Stimulated activated CD4-positive, alpha-beta T cell treated with anti-CD3 and anti-CD28 coated beads, Interleukin-2, amount 100 ng/mL, for 4 hours (primary cell): Measurements from ENCODE around the gene KIF17.

ENCODE experiments used
- DNase-seq: peaks from one replicate; pipeline ENCODE4 v3.0.0-alpha.2; 2020; ENCODE audit warnings: low read depth

Gene KIF17

GRCh38 chr1:20625176-20626097 lies 92.4 kb downstream of the KIF17 start:
- DNase-seq, result no peak

GRCh38 chr1:20624709-20625108 lies 93.1 kb downstream of the KIF17 start:
- no peak for DNase-seq

GRCh38 chr1:20621012-20621411 lies 96.8 kb downstream of the KIF17 start:
- no peak for DNase-seq

GRCh38 chr1:20619999-20620398 lies 97.8 kb downstream of the KIF17 start:
- DNase-seq, result no peak

DNA sequence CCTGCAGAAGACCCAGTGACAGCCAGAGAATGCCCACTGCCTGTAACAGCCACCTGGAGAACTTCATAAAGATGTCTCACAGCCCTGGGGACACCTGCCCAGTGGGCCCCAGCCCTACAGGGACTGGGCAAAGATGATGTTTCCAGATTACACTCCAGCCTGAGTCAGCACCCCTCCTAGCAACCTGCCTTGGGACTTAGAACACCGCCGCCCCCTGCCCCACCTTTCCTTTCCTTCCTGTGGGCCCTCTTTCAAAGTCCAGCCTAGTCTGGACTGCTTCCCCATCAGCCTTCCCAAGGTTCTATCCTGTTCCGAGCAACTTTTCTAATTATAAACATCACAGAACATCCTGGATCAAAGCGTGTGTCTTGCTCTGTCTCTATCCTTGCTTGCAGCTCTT lies 99.3 kb downstream of the KIF17 start:
- no peak for DNase-seq

- DNase-seq, result no peak
Observed at GRCh38 chr1:20616847-20617487, 100.8 kb downstream of the KIF17 start.

DNA sequence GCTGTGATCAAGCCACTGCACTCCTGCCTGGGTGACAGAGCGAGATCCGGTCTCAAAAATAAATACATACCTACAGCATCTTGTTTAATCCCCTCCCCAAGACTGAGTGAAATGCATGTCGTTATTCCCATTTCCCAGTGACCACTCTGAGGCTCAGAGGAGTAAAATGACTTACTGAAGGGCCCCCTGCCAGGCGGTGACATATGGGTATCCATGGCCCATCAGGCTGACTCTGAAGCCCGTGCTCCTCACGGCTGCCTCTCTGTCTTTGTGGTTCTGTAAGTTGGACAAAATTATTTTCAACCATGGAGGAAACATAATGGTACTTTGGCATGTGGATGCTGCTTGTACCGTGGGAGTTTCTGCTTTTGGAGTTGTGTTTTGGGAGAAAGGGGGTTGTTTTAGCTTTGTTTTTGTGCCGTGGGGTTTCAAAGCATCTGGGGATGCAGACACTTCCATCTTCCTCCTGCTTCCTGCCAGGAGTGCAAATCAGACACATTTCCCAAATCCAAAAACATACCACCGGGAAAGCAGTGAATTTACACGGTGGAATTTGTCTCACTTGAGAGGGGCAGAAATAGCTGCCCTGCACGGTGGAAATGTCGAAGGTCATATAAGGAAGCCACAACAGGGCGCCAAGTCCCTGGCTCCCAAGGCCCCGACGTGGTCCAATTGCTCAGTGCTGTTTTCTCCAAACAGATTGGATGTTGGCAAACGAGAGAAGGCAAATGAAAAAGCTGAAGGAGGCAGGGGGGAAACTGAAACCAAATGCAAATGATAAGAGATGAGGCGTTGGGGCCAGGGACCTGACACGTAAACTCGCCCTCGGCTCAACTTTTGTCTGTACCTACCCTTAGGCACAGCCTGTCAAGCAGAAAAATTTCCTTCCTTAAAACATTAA lies 101.6 kb downstream of the KIF17 start:
- no peak for DNase-seq

DNA sequence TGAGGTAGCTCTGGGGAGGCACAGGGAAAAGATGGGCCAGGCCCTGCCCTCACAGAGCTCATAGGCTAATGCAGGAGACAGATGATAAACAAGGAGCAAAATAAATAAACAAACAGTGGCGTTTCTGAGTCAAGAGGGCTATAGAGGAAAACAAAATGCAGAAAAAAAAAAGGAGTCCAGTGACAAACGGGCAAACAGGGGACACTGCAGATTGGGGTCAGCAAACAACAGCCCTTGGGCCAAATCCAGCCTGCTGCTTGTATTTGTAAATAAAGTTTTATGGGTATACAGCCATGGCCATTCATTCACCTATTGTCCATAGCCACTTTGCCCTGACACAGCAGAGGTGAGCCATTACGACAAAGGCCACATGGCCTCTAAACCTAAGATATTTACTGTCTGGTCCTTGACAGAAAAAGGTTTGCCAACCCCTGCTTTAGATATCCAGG lies 103.7 kb downstream of the KIF17 start:
- no peak for DNase-seq
